Parathyroid adenoma (tissue), 2 donors: Measurements from ENCODE around the gene SRC.

Source experiments
- H2AFZ ChIP-seq: fragments of 300-600 bp; sonication (generic); one replicate; pipeline ENCODE4 v1.7.0; 2017; ENCODE audit warnings: antibody characterized with exemption, mild to moderate bottlenecking
- H3K27ac ChIP-seq: fragments of 300-600 bp; sonication (generic); one replicate; pipeline ENCODE4 v1.7.0; 2017
- H3K27me3 ChIP-seq: fragments of 300-600 bp; sonication (generic); one replicate; pipeline ENCODE4 v1.7.0; 2017; ENCODE audit warnings: low read length; ENCODE audit not compliant: control insufficient read depth, insufficient read depth
- H3K36me3 ChIP-seq: fragments of 300-600 bp; sonication (generic); one replicate; pipeline ENCODE4 v1.7.0; 2017; ENCODE audit warnings: low read length; ENCODE audit not compliant: control insufficient read depth, insufficient read depth
- H3K4me1 ChIP-seq: fragments of 300-600 bp; sonication (generic); one replicate; pipeline ENCODE4 v1.7.0; 2017; ENCODE audit warnings: control low read depth
- H3K4me2 ChIP-seq: fragments of 300-600 bp; sonication (generic); one replicate; pipeline ENCODE4 v1.7.0; 2017; ENCODE audit warnings: low read length
- H3K4me3 ChIP-seq: fragments of 300-600 bp; sonication (generic); one replicate; pipeline ENCODE4 v1.7.0; 2017; ENCODE audit warnings: low read depth, low read length
- H3K79me2 ChIP-seq: fragments of 300-600 bp; sonication (generic); one replicate; pipeline ENCODE4 v1.7.0; 2017; ENCODE audit warnings: control low read depth
- H3K9ac ChIP-seq: fragments of 300-600 bp; sonication (generic); one replicate; pipeline ENCODE4 v1.7.0; 2017; ENCODE audit warnings: mild to moderate bottlenecking
- H3K9me3 ChIP-seq: fragments of 300-600 bp; sonication (generic); one replicate; pipeline ENCODE4 v1.7.0; 2017; ENCODE audit warnings: low read length; ENCODE audit not compliant: control insufficient read depth
- CTCF ChIP-seq: fragments of 300-600 bp; sonication (generic); IDR thresholded peaks from one replicate; pipeline ENCODE4 v1.7.0; 2017; ENCODE audit warnings: antibody characterized with exemption, mild to moderate bottlenecking
- donor health status: primary hyperparathyroidism.

Gene SRC

GRCh38 chr20:37392441-37393195 is 46.7 kb downstream of the SRC start:
- no peaks in the 10 kb centered on the region for H3K36me3 ChIP-seq
- H2AFZ ChIP-seq, result no peak overlapping the region
- H3K9ac ChIP-seq, result no peak overlapping the region
- no peak overlapping the region for H3K4me3 ChIP-seq
- H3K27ac ChIP-seq, result no peak overlapping the region
- H3K4me1 ChIP-seq, result no peaks in the 10 kb centered on the region
- no peak overlapping the region for H3K4me2 ChIP-seq
- H3K9me3 ChIP-seq, result no peaks in the 10 kb centered on the region
- H3K27me3 ChIP-seq, result no peaks in the 10 kb centered on the region
- no peak for TF ChIP-seq CTCF
- no peaks in the 10 kb centered on the region for H3K79me2 ChIP-seq

DNA sequence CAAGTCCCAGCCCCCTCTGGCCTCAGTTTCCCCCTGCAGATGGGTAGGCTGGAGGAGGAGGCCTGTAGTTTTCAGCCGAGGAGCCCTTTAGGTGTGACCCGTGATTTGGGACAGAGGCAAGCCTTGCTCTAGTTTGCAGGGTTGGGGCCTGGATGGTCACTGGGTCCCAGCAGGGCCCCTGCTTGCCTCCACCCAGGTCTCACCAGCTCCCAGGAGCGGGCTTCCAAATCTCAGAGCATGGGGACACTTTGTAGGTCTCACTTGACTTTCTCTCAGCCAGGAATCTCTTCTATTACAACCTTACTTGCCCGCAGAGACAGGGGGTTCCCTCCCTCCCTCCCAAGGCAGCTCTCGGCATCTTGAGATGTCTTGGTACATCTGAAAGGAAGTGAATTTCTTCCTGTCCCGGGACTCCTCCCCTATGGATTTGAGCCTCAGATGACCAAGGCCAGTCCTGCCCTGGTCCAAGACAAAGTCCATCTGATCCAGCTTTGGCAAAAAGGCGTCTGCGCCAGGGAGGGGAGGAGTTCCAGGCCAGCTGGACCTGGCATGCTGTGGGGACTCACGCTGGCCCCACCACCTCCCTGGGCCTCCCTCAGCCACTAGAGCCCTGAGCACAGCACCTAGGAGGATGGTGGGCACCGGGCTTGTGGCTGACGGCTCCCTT is 47.4 kb downstream of the SRC start:
- no peak for TF ChIP-seq CTCF
- H3K4me2 ChIP-seq, result no peak overlapping the region
- H3K79me2 ChIP-seq, result no peaks in the 10 kb centered on the region
- no peaks in the 10 kb centered on the region for H3K36me3 ChIP-seq
- no peaks in the 10 kb centered on the region for H3K27me3 ChIP-seq
- H3K4me1 ChIP-seq, result no peaks in the 10 kb centered on the region
- no peak overlapping the region for H2AFZ ChIP-seq
- no peak overlapping the region for H3K9ac ChIP-seq
- H3K4me3 ChIP-seq, result no peak overlapping the region
- no peaks in the 10 kb centered on the region for H3K9me3 ChIP-seq
- H3K27ac ChIP-seq, result no peak overlapping the region

- Histone ChIP-seq H2AFZ (no peak overlapping the region), H3K27me3 (no peaks in the 10 kb centered on the region), H3K4me1 (no peaks in the 10 kb centered on the region), H3K9ac (no peak overlapping the region), H3K36me3 (no peaks in the 10 kb centered on the region), H3K27ac (no peak overlapping the region), H3K4me3 (no peak overlapping the region), H3K79me2 (no peaks in the 10 kb centered on the region), H3K4me2 (no peak overlapping the region), H3K9me3 (no peaks in the 10 kb centered on the region)
- TF ChIP-seq CTCF, result no peak
Observed at GRCh38 chr20:37393863-37394542, 48.1 kb downstream of the SRC start.

GRCh38 chr20:37394543-37395409 is 48.8 kb downstream of the SRC start:
- Histone ChIP-seq H3K4me3 (no peak overlapping the region), H3K9me3 (no peaks in the 10 kb centered on the region), H3K27ac (no peak overlapping the region), H2AFZ (no peak overlapping the region), H3K4me1 (no peaks in the 10 kb centered on the region), H3K79me2 (no peaks in the 10 kb centered on the region), H3K27me3 (no peaks in the 10 kb centered on the region), H3K4me2 (no peak overlapping the region), H3K9ac (no peak overlapping the region), H3K36me3 (no peaks in the 10 kb centered on the region)
- no peak for TF ChIP-seq CTCF
